Fibroblast of lung (primary cell): Measurements from ENCODE around the gene EPS15. TPM values are rescaled to one million over a fixed set of nuclear protein-coding genes. Genes with fewer than 3 reads are reported as not detected.

Source experiments
- DNase-seq, 2 donors: peaks; one replicate each; pipeline versions ENCODE4 v3.0.0 to v3.0.0-alpha.2; 2010; ENCODE audit warnings: low read depth in 2 of 2
- H2AFZ ChIP-seq: 2 replicates; pipeline ENCODE4 v1.5.1; 2012; ENCODE audit warnings: low read length, control low read depth, inconsistent platforms
- H3K27ac ChIP-seq: 2 replicates; pipeline ENCODE4 v1.5.1; 2011; ENCODE audit warnings: low read length, control low read depth; ENCODE audit not compliant: insufficient read depth
- H3K27me3 ChIP-seq: 2 replicates; pipeline ENCODE4 v1.5.1; 2011; ENCODE audit warnings: mild to moderate bottlenecking, low read length; ENCODE audit not compliant: control insufficient read depth, insufficient read depth
- H3K36me3 ChIP-seq: 2 replicates; pipeline ENCODE4 v1.5.1; 2011; ENCODE audit warnings: low read length; ENCODE audit not compliant: control insufficient read depth, insufficient read depth
- H3K4me1 ChIP-seq: 2 replicates; pipeline ENCODE4 v1.5.1; 2011; ENCODE audit warnings: low read length; ENCODE audit not compliant: control insufficient read depth, insufficient read depth; ENCODE audit errors: extremely low read depth
- H3K4me2 ChIP-seq: 2 replicates; pipeline ENCODE4 v1.5.1; 2011; ENCODE audit warnings: low read length, control low read depth; ENCODE audit not compliant: insufficient read depth; ENCODE audit errors: extremely low read depth
- H3K4me3 ChIP-seq, 4 experiments: fragments of 200-600 bp in 1 of 4; sonication (generic) in 1 of 4; replicated peaks in 1 of 4; 2 replicates each; pipeline ENCODE4 v1.5.1; 2011 to 2016; ENCODE audit warnings: low read length in 4 of 4, low read depth in 3 of 4, mild to moderate bottlenecking in 3 of 4, control low read depth in 2 of 4, inconsistent platforms in 1 of 4, mixed read lengths in 1 of 4; ENCODE audit not compliant: insufficient read depth in 1 of 4; ENCODE audit errors: control extremely low read depth in 1 of 4
- H3K79me2 ChIP-seq: 2 replicates; pipeline ENCODE4 v1.5.1; 2012; ENCODE audit warnings: mild to moderate bottlenecking, low read length, inconsistent platforms; ENCODE audit not compliant: control insufficient read depth, insufficient read depth
- H3K9ac ChIP-seq: 2 replicates; pipeline ENCODE4 v1.5.1; 2011; ENCODE audit warnings: mild to moderate bottlenecking, low read length, control low read depth; ENCODE audit not compliant: insufficient read depth
- H3K9me3 ChIP-seq: 2 replicates; pipeline ENCODE4 v1.5.1; 2012; ENCODE audit warnings: low read depth, low read length; ENCODE audit not compliant: control insufficient read depth, insufficient read depth
- H4K20me1 ChIP-seq: 2 replicates; pipeline ENCODE4 v1.5.1; 2011; ENCODE audit warnings: low read length; ENCODE audit not compliant: control insufficient read depth, insufficient read depth; ENCODE audit errors: extremely low read depth
- EZH2 ChIP-seq: IDR thresholded peaks from 2 replicates; pipeline ENCODE4 v1.5.1; 2012; ENCODE audit warnings: low read length, control low read depth, mild to moderate bottlenecking; ENCODE audit errors: missing control alignments
- polyA plus RNA-seq, 2 donors: library from polyadenylated mRNA; depleted of rRNA in 1 of 2; stranded (reverse) in 1 of 2; unstranded in 1 of 2; fragments of >200 nt; gene quantifications; 2 replicates each; pipeline ENCODE4 v1.2.1, GENCODE V29; 2011 to 2012; ENCODE audit warnings: missing spikeins in 1 of 2
- total RNA-seq: library from RNA; depleted of rRNA; stranded (reverse); fragments of >200 nt; gene quantifications from 2 replicates; pipeline ENCODE4 v1.2.1, GENCODE V29; 2014
- TF ChIP-seq, protein P1 (sequence below), 2 donors: IDR thresholded peaks in 1 of 2; conservative IDR thresholded peaks in 1 of 2; 1 replicate in 1 of 2; 2 replicates in 1 of 2; pipeline ENCODE4 v1.5.1; 2011 to 2012; ENCODE audit warnings: low read length in 2 of 2, control low read depth in 1 of 2, inconsistent platforms in 1 of 2, low read depth in 1 of 2, mild to moderate bottlenecking in 1 of 2

Gene EPS15
- total and polyA plus RNA-seq, 2 donors (not counting 1 experiment from before 2014, with no cell fraction given): 67.7 to 75.5 TPM

DNA sequence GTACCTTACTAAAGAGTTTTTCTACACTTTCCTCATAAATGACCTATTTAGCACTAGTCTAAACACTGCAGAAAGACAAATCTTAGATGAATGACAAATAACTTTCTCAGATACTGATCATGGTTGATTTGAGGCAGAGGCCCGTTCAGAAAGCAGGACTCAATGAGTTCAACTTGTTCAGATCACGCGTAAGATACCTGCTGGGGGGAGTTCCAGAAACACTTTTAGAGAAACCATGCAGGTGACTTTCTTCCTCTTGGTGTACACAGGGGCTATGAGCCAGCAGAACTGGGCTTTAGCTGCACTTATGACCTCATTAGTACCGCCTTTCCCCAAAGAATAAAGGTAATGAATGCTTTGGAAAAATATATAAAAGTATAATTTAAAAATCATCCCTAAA lies 149.9 kb downstream of the EPS15 start:
- no peaks in the 10 kb centered on the region for H3K79me2 ChIP-seq
- no peaks in the 10 kb centered on the region for H4K20me1 ChIP-seq
- H3K27ac ChIP-seq: no peak overlapping the region
- H3K4me1 ChIP-seq: no peaks in the 10 kb centered on the region
- no peaks in the 10 kb centered on the region for H3K27me3 ChIP-seq
- no peak for DNase-seq
- no peak for TF ChIP-seq EZH2
- TF ChIP-seq, protein P1, sequence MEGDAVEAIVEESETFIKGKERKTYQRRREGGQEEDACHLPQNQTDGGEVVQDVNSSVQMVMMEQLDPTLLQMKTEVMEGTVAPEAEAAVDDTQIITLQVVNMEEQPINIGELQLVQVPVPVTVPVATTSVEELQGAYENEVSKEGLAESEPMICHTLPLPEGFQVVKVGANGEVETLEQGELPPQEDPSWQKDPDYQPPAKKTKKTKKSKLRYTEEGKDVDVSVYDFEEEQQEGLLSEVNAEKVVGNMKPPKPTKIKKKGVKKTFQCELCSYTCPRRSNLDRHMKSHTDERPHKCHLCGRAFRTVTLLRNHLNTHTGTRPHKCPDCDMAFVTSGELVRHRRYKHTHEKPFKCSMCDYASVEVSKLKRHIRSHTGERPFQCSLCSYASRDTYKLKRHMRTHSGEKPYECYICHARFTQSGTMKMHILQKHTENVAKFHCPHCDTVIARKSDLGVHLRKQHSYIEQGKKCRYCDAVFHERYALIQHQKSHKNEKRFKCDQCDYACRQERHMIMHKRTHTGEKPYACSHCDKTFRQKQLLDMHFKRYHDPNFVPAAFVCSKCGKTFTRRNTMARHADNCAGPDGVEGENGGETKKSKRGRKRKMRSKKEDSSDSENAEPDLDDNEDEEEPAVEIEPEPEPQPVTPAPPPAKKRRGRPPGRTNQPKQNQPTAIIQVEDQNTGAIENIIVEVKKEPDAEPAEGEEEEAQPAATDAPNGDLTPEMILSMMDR (conservative IDR thresholded peaks at IDR 0.05 in 1 of 2, IDR thresholded peaks at IDR 0.05 in 1 of 2; ENCODE audit: low read depth in 1 of 2, low read length in 2 of 2): no peak
- H3K9ac ChIP-seq: no peak overlapping the region
- no peaks in the 10 kb centered on the region for H3K36me3 ChIP-seq
- no peak overlapping the region for H2AFZ ChIP-seq
- no peaks in the 10 kb centered on the region for H3K9me3 ChIP-seq
- no peak overlapping the region for H3K4me2 ChIP-seq
- H3K4me3 ChIP-seq: no peak overlapping the region

DNA sequence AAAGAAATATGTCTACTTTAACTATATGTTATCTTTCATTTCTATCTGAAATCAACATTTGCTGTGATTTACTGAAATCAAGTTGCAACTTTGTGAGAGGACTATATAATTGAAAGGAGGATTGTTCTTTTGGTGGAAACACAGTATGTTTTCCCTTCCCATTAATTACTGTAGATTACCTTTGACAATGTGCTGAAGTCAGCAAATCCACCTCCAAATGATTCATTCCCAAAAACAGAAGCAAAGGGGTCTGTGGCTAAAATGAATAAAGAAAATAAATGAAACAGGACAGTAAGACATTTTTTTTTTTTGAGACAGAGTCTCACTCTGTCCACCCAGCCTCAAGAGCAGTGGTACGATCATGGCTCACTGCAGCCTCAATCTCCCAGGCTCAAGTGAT lies 153.3 kb downstream of the EPS15 start:
- Histone ChIP-seq H3K4me2 (no peak overlapping the region), H2AFZ (no peak overlapping the region), H3K27me3 (no peaks in the 10 kb centered on the region), H3K79me2 (no peaks in the 10 kb centered on the region), H3K9me3 (no peaks in the 10 kb centered on the region), H3K36me3 (no peaks in the 10 kb centered on the region), H3K27ac (no peak overlapping the region), H3K4me1 (no peaks in the 10 kb centered on the region), H4K20me1 (no peaks in the 10 kb centered on the region), H3K4me3 (no peak overlapping the region), H3K9ac (no peak overlapping the region)
- no peak for TF ChIP-seq EZH2
- TF ChIP-seq, protein P1 (conservative IDR thresholded peaks at IDR 0.05 in 1 of 2, IDR thresholded peaks at IDR 0.05 in 1 of 2; ENCODE audit: low read depth in 1 of 2, low read length in 2 of 2): no peak
- DNase-seq: no peak

DNA sequence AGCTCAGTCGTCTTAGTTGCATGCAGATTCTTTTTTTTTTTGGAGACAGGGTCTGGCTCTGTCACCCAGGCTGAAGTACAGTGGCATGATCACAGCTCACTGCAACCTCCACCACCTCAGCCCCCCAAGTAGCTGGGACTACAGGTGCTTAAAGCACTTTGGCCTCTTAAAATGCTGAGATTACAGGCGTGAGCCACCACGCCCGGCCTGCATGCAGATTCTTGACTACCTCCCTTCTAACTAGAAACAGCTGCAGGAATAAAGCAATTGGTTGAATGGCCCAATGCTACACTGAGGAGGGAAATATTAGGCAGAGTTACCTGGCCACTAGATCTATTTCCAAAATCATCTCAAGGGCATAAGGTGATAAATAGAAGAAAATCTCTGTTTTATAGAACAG lies 159.2 kb downstream of the EPS15 start:
- Histone ChIP-seq H3K4me2 (no peak overlapping the region), H3K9ac (no peak overlapping the region), H3K36me3 (no peaks in the 10 kb centered on the region), H3K4me1 (no peaks in the 10 kb centered on the region), H3K9me3 (no peaks in the 10 kb centered on the region), H3K27me3 (no peaks in the 10 kb centered on the region), H3K27ac (no peak overlapping the region), H2AFZ (no peak overlapping the region), H3K79me2 (no peaks in the 10 kb centered on the region), H3K4me3 (no peak overlapping the region), H4K20me1 (no peaks in the 10 kb centered on the region)
- TF ChIP-seq, protein P1 (conservative IDR thresholded peaks at IDR 0.05 in 1 of 2, IDR thresholded peaks at IDR 0.05 in 1 of 2; ENCODE audit: low read depth in 1 of 2, low read length in 2 of 2): no peak
- TF ChIP-seq EZH2: no peak
- DNase-seq: no peak
